Mesodermal cell (in vitro differentiated cells): ENCODE data around the gene ZNF568.

Experiments used
- H3K27ac ChIP-seq: 2 replicates; pipeline ENCODE4 v1.7.0; 2013; ENCODE audit warnings: mild to moderate bottlenecking, low read depth, low read length, moderate library complexity; ENCODE audit not compliant: severe bottlenecking
- H3K36me3 ChIP-seq: 2 replicates; pipeline ENCODE4 v1.7.1; 2013; ENCODE audit warnings: mild to moderate bottlenecking, low read length, moderate library complexity; ENCODE audit not compliant: control insufficient read depth, insufficient read depth
- H3K4me1 ChIP-seq: one replicate; pipeline ENCODE4 v1.7.1; 2013; ENCODE audit warnings: mild to moderate bottlenecking, low read length; ENCODE audit not compliant: insufficient read depth, control insufficient read depth, poor library complexity, severe bottlenecking
- H3K4me3 ChIP-seq: 2 replicates; pipeline ENCODE4 v1.7.0; 2013; ENCODE audit warnings: low read length, control low read depth, mild to moderate bottlenecking; ENCODE audit not compliant: insufficient read depth, poor library complexity, severe bottlenecking; ENCODE audit errors: extremely low read depth
- H3K9me3 ChIP-seq: 2 replicates; pipeline ENCODE4 v1.7.1; 2013; ENCODE audit warnings: mild to moderate bottlenecking, low read length, moderate library complexity; ENCODE audit not compliant: control insufficient read depth
- WGBS, 2 experiments: methylation state at CpG; one replicate each; pipeline ENCODE4 v1.1.5; 2013; ENCODE audit warnings: missing lambda C conversion rate in 2 of 2; ENCODE audit not compliant: insufficient coverage in 2 of 2; 5-methylcytosine and 5-hydroxymethylcytosine counted together

ZNF568 gene

GRCh38 chr19:36997843-36998235 lies 81.7 kb downstream of the ZNF568 start:
- Histone ChIP-seq H3K27ac (no peak overlapping the region), H3K9me3 (peaks cover 52% of the 10 kb centered on the region), H3K4me3 (no peak overlapping the region), H3K4me1 (no peaks in the 10 kb centered on the region), H3K36me3 (no peaks in the 10 kb centered on the region)
- WGBS, 2 experiments: 84 to 87% methylated on average over 7 of the region's 7 CpGs

GRCh38 chr19:36999313-36999712 lies 83.2 kb downstream of the ZNF568 start:
- H3K4me1 ChIP-seq: no peaks in the 10 kb centered on the region
- H3K9me3 ChIP-seq: peaks cover 44% of the 10 kb centered on the region
- H3K36me3 ChIP-seq: no peaks in the 10 kb centered on the region
- H3K4me3 ChIP-seq: no peak overlapping the region
- H3K27ac ChIP-seq: no peak overlapping the region
- 83 to 100% methylated on average over 1 of the region's 2 CpGs for WGBS, 2 experiments

GRCh38 chr19:37007587-37008220 lies 91.6 kb downstream of the ZNF568 start:
- H3K4me3 ChIP-seq: no peak overlapping the region

GRCh38 chr19:37009871-37010270 lies 93.7 kb downstream of the ZNF568 start:
- H3K36me3 ChIP-seq: no peaks in the 10 kb centered on the region
- peaks cover 64% of the 10 kb centered on the region for H3K9me3 ChIP-seq
- 91 to 92% methylated on average over 22 to 25 of the region's 28 CpGs for WGBS, 2 experiments
- H3K4me1 ChIP-seq: no peaks in the 10 kb centered on the region
- no peak overlapping the region for H3K27ac ChIP-seq
- H3K4me3 ChIP-seq: no peak overlapping the region

More at GRCh38 chr19:37007587-37008220, 91.6 kb downstream of the ZNF568 start:
- Histone ChIP-seq H3K27ac (no peak overlapping the region), H3K4me1 (no peaks in the 10 kb centered on the region), H3K36me3 (no peaks in the 10 kb centered on the region), H3K9me3 (peaks cover 50% of the 10 kb centered on the region)
- WGBS, 2 experiments: 92 to 94% methylated on average over 42 to 43 of the region's 48 CpGs

- H3K27ac ChIP-seq: no peak overlapping the region
- no peaks in the 10 kb centered on the region for H3K36me3 ChIP-seq
- H3K9me3 ChIP-seq: peaks cover 83% of the 10 kb centered on the region
- 87% methylated on average over 33 to 39 of the region's 41 CpGs for WGBS, 2 experiments
- H3K4me1 ChIP-seq: no peaks in the 10 kb centered on the region
- H3K4me3 ChIP-seq: no peak overlapping the region
Observed at GRCh38 chr19:37012093-37012745, 96.1 kb downstream of the ZNF568 start.

GRCh38 chr19:37014456-37014855 lies 98.3 kb downstream of the ZNF568 start:
- WGBS, 2 experiments: 89% methylated on average over 22 to 23 of the region's 23 CpGs
- no peaks in the 10 kb centered on the region for H3K36me3 ChIP-seq
- no peak overlapping the region for H3K27ac ChIP-seq
- no peaks in the 10 kb centered on the region for H3K4me1 ChIP-seq
- H3K9me3 ChIP-seq: peaks cover 70% of the 10 kb centered on the region
- no peak overlapping the region for H3K4me3 ChIP-seq

GRCh38 chr19:37045140-37045539 lies 129.0 kb downstream of the ZNF568 start:
- Histone ChIP-seq H3K36me3 (no peaks in the 10 kb centered on the region), H3K9me3 (peaks cover 24% of the 10 kb centered on the region), H3K4me1 (no peaks in the 10 kb centered on the region), H3K4me3 (no peak overlapping the region), H3K27ac (no peak overlapping the region)
- WGBS, 2 experiments: 0% methylated on average over 1 of the region's 1 CpG
